ENCODE data around the gene SELENOK.
A peak's percentile ranks its signal among the peaks of the same experiment; 100 is the strongest.

Gene SELENOK

DNA sequence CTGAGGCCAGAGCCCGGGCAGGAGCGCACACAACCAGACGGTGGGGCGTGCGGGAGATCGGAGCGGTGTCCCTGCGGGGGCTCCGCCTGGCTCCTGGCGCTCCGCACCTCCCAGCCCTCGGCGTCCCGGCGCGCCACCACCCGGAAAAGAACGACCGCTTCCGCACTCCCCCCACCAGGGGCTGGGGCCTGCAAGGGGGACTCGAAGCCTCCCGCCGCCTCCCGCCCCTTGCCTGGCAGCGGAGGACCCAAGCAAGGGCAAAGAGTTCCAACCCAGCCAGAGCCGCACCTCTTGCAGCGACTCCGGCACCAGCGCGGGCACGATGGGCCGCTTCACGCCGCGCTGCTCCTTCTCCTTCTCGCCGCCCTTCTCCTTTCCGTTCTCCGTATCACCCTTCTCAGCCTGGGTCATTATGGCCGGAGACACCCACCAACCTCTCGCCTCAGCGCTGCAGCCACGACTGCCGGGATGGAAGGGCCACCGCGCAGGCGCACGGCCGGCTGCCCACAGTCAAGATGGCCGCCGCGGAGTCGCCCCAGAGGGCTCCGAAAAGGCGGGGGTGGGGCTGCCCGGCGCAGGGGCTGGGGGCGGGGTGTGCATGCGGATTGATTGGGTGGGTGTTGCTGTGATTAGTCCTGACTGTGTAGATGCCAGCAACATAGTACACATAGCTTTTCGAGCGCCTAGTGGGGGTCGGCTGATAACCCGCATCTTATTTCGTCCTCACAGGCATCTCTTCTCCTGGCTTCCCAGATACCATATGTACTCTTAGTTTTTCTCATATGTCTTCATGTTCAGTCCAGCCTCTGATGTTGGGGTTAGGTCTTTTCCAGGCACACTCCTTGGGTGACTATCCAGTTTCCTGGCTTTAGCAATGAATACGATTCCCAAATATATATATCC, 9.7 kb downstream of the SELENOK start, which contains the start of gene ACTR8:
ACTR8 (minus strand) TSS at position 462 of the 903 bp plus-strand sequence; CDS start at position 411, 51 bp downstream.
- peak; percentile 66 for DNase-seq

DNA sequence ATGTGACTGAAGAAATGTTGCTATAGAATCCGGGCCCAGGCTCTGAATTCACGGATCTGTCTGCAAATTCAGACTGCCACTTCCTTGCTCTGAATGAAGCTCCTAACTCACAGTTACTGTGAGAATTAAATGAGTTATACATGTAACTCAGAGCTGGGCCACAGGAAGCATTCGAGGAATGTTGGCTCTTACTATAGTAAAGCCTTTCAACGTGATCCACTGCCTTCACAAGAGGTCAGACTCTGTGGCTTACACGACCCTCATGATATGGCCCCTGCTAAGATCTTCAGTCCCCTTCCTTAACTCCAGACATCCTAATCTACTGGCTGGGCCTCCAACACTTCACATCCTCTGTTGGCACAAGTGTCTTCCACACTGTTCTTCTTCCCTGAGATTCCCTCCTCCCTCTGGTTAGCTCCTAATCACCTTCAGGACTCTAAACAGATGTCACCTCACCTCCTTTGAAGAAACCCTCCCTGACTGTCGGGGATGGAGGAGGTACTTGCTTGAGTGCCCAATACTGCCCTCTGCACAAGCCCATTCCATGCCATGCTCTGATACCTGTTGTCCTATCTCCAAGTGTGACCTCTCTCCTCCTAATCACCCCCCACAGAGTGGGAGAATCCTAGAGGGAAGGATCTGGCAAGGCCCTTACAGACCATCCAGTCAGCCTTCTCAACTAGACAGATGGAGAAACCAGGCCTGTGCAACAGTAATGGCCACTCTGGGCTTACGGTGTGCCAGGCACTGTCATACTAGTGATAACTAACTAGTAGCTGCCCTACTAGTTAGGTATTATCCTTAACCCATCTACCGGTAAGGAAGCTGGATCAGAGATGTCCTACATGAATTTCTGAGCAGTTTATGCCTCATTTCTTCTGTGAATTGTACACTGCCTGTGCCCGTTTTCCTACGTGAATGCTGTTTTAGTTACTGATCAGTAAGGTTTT, 11.0 kb downstream of the SELENOK start:
- DNase-seq: no peak

DNA sequence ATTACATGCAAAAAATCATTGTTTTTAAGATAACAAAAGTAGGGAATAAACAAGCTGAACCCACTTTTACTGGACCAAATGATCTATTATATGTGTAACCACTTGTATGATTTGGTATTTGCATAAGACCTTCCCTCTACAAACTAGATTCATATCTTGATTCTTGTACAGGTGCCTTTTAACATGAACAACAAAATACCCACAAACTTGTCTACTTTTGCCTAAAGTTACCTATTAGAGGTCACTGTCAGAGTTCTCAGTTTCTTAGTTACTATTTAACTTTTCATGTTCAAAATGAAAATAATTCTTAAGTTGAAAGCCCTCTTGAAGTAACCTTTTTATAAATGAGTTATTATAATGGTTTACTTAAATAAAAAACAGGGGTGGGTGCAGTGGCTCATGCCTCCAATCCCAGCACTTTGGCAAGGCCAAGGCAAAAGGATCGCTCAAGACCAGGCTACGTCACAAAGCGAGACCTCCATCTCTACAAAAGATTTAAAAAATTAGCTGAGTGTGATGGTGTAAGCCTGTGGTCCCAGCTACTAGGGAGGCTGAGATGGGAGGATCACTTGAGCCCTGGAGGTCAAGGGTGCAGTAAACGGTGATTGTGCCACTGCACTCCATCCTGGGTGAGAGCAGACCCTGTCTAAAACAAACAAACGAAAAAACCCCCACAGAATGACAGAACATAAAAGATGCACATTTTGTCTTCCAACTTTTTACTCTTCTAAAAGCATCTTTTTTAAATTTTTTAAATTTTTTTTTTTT, 25.7 kb downstream of the SELENOK start:
- no peak for DNase-seq

DNA sequence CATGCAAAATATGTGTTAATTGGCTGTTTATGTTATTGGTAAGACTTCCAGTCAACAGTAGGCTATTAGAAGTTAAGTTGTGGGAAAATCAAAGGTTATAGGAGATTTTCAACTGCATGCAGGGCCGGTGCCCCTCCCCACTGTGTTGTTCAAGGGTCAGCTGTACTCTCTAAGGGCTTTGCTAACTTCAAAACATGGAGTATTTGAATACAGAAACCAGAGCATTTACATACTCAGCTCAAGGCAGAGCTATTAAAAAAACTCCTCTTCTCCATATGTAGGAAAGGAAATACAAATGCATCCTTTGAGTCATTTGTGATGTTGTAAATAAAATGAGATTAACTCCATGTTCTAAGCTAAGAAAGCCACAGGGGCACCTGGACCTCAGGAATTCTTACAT, 28.5 kb downstream of the SELENOK start:
- no peak for DNase-seq

DNA sequence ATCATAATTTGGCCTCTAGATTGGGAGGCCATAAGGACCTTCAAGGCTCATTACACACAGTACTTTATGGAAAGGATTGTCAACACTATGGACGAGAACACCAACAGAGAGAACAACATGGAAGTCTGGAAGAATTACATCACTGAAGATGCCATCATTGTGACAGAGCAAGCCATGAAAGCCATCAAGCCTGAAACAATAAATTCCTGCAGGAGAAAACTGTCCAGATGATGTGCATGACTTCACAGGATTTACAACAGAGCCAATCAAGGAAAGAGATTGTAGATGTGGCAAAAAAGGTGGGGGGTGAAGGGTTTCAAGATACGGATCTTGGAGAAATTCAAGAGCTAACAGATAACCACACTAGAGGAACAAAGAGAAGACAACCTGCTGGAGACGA, 29.4 kb downstream of the SELENOK start:
- DNase-seq: no peak

DNA sequence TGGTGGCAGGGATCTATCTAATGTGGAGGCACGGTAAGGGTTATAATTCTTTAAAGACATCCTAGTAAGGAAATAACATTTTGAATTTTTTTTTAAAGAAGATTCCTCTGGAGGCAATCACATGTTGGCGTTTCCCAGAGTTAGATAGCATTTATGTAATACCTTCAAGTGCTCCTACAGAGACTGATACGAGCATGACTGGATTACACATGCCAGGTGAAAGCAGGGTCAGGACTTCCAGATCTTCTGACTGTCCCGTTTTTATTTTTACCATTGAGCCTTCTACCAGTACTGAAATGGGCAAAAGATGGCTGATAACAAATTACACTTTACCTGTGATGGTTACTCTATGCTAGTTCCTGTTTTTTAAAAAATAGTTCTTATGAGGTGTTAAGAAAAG, 31.5 kb downstream of the SELENOK start:
- no peak for DNase-seq

DNA sequence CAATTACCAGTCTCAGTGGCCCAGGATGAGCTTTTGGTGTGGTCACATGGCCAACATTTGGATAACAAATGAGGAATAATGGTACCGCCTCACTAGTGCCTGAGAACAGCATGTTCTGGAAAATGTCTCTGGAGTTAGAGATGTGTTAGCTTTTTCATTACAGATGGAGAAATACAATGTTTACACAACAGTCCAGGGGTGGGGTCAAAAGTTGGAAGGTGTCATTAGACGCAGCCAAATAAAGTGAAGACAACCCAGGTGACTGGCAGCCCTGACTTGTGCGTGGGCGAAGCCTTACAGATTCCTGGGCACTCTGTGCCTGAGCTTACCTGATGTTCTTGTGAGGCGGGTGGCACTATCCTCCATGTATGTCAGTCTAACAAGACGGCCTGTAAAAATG, 32.5 kb downstream of the SELENOK start:
- DNase-seq: no peak

DNA sequence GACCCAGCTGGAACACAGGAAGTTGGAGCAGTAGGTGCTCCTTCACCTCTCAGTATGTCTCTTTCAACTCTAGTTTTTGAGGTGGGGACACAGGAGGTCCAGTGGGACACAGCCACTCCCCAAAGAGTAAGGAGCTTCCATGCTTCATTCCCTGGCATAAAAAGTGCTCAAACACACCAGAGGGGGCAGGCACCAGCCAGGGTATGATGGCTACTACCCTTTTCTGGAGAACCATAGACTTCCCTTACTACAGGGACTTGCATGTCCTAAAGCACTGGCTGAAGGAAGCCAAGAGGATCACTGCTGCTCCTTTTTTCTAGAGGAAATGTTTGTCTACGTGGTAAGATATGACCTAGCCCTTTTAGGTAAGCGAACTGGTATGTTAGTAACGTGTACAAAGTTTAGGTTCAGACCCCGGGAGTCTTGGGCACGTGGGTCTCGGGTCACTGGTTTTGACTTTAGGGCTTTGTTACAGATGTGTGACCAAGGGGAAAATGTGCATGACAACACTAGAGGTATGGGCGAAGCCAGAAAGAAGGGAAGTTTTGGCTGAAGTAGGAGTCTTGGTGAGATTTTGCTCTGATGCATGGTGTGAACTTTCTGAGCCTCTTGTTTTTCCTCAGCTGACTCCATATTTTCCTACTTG, 33.4 kb downstream of the SELENOK start:
- DNase-seq: no peak

DNA sequence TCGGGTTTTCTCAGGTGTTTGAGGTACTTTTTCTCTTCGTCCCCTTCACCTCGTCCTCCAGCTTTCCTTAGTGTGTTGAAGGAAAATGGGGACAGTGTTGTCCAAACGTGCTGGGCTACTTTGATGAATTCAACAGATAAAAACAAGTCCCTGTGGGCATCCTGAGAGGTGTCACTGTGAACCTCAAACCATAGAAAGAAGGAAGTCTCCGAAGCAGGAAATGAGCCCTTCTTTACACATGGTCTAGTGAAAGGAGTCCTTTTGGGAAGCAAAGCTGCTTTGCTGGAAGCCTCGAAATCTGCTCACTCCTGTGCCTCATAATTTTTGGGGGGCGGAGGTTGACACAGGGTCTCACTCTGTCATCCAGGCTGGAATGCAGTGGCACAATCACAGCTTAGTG, 34.7 kb downstream of the SELENOK start:
- no peak for DNase-seq

DNA sequence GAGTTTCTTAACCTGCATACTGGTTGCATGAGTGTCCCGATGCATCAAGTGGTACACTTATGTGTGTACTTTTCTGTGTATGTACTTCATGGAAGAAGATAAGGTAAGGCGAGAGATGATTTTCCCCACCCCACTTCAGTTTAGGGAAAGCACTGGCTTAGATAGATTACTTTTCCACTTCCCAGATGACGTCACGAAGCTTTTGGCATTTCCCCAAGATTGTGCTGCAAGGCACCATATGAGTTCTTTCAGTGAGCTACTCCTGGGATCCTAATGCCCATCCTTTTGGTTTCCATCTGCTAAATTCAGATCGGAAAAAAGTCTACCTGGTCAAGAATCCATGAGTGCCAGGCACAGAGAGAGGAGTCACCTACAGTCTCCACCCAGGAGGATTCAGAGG, 40.8 kb downstream of the SELENOK start:
- no peak for DNase-seq

DNA sequence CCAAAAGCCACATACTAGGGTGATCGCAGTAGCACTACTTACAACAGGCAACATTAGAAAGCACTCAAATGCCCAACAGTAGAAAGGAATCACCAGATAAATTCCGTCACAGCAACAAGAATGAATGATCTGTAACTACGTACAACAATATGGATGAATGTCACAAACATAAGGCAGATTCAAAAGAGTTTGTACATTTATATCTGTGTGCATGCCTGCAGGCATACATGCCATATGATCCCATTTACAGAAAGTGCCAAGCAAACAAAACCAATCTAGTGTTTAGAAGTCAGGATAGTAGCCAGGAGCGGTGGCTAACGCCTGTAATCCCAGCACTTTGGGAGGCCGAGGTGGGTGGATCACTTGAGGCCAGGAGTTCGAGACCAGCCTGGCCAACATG, 41.7 kb downstream of the SELENOK start:
- no peak for DNase-seq

DNA sequence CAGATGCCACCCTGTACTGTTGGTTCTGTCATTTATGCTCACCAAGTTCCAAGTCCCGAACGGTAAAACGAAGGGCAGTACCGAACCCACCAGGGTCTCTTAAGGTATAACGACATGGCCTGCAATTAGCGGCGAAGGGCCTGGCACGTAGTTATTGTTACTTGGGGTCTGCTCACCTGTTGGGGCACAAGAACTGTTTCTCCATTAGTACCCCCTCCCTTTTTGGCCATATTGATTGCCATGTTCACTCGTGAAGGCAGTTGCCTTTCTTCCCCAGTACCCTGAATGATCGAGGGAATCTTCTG, 44.9 kb downstream of the SELENOK start:
- no peak for DNase-seq

DNA sequence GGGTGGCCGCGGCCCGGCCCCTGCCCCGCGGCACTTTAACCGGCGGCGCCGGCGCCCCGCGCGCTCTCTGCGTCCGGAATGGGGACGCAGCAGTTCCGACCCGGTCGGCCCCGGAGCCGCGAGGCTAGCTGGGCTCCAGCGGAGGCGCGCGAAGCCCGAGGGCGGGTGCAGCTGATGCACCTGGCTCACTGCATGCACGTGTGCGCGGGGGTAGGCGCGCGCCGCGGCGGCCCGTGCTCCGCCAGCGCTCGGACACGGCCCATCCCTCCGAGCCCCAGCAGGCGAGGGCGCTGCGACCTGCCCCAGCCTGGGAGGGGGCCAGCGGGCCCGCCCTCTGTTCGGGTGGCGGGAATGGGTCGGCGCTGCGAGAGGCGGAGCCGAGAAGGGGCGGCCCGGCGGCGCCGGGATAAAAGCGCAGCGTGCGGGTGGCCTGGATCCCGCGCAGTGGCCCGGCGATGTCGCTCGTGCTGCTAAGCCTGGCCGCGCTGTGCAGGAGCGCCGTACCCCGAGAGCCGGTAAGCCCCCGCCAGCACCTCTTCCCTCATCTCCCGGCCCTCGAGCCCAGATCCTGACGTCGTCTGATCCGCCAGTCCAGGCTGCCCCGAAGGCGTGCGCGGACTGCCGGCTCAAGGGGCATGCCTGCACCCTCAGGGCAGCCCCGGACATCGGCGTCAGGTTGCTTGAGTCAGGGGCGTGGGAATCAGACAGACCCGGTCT, 45.4 kb downstream of the SELENOK start, which contains the start of the genes CHDH and IL17RB:
CHDH (minus strand) TSS at position 286 of the 717 bp plus-strand sequence. CDS start 22,411 bp downstream, outside the sequence.
IL17RB (plus strand) TSS at position 435 of the 717 bp plus-strand sequence; CDS start at position 456, 21 bp downstream.
- peak; percentile 52 for DNase-seq

DNA sequence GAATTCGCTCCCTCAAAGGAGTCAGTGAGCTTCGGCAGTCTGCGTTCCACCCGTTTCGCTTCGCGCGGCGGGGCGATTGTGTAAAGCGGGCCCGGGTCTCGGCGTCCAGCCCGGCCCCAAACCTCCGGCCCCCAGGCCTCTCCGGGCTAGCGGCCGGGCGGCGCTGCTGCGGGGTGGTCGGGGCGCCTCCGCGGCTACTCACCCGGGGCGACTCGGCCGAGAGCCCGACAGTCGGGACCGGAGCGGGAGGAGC, 45.9 kb downstream of the SELENOK start:
- no peak for DNase-seq

DNA sequence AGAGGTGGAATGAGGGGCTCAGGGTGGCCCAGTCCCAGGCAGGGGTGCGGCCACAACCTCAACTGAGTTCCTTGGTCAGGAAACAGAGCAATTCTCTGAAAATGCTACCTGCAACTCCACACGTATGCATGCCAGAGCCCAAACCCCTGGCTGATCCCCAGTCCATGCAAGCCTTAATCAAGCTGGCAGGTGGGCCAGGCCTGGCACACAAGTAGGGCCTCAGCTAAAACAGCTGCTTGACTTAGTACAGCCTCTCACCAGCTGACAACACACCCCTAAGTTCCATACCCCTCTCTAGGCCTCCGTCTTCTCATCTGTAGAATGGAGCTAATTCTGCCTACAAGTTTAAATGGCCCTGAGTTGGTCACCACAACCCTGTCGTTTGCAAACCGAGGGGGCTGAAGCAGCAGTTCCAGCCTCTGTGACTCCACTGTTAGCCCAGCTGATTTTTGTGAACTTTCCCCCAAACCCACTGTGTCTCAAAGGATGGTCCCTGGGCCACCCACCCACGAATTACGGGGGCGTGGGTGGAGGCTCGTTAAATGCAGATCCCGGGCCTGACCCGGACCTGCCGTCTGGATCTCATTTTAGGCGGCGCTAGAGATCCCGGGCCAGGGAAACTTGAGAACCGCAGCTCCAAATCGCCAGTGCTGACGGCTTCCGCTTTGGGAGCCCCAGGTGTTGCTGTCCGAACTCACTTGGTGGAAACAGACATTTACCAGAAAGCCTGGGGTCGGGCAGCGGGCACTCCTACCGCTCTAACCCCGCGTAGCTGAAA, 46.4 kb downstream of the SELENOK start:
- no peak for DNase-seq

DNA sequence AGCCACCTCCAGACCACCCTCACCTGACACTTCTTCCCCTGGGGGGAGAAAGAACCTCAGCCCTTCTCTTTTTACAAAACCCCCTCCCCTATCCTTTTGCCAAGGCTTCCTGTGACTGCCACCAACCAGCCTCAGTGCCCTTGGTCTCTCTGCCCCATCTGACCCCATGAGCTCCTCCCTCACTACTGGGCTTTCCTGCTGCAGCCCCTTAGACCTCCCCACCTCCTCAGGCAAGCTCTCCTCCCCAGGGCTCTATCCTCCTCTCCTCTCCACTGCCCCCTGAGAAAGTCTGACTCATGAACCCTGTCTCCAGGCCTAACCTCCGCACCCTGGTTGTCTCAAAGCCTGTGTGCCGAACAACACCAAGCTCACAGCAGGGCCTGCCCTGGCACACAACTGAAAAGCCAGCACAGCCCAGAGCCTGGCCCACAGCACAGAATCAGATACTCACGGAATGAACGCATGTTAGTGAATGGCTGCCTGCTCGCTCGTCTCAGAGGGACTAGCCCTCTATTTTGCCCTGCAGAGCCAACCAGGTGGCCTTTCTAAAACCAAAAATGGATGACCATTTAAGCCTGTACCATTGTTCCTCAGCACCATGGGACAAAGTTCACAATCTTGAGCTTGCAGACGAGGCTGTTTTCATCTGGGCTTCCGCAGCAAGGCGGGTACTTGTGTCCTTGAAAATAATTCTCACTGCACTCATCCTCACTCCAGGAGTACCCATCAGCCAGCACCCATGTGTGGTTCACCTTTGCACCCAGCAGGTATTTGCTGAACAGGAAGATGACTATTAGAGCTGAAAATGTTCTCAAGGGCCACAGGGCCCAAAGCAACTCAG, 47.2 kb downstream of the SELENOK start:
- DNase-seq: no peak

DNA sequence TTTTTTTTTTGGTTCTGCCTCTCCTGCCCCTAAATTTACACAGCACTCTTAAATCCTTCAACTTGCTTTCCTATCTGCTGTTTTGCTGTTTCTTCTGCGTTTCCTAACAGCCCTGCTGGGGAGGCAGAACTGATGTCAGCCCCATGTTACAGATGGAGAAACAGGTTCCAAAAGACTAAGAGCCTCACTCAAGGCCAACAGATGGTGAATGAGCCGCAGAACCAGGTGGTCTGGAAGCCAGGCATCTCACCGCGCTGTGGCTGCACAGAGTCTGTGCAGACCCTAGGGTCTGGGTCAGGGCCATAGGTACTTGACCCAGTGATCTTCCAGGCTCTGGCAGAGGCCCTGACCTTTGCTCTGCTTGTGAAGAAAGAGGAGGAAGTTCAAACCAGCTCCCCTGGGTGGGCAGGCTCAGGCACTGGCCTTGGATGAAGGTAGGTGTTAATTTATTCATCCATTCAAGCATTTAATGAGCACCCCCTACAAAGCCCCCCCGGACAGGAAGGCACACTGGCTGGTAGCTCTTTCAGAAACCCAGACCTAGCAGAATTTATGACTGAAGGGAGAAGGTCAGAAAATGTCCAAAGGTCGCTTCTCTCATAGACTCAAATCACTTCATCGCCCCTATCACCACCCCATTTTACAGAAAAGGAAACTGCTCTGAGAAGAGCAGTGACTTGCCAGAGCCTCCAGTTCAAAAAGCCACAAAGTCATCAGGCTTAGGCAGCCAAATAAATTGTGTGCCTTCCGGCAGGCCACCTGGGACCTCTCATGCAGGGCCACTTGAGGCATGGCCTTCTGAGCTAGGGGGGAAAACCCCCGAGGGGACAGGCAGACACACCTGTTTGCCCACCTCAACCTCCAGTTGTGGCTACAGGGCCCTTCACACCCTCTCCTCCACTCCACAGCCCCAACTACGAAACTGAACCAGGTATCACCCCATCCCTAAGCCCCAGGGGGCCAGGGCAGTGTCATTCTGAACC, 48.2 kb downstream of the SELENOK start:
- no peak for DNase-seq

DNA sequence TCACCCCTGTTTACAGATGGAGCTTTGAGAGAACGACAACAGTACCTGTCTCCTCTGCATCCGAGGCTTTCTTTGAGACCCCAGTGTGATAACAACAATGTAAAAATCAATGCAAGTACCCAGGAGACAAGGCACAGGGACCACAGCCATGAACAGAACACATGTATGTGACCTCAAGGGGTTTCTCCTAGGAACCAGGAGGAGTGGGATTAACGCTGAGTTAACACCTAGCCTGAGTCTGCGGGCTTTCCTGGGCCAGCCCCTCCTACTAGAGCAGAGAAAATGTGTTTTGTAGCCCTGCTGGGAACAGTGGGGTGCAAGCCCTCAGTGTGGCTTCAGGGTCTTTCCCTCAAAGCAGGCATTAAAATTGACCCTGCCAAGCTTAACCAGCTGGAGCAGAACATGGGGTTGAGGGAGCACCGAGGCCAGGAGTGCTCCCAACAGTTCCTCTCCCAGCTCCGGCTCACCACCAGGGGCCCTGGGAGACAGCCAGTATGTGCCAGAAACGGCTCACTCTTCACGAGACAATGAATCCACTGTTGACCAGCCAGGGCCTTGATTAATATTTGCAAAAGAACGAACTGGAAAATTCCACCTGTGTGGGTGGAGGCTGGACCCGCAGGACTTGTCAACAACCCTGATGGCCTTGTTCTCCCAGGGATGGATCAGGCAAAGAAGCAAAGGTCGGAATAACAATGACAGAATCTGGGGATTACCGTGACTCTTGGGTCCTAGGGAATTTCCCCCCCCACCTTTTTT, 49.0 kb downstream of the SELENOK start:
- no peak for DNase-seq

Data from NCI-H510A (cell line).